Fibroblast of lung (primary cell): ENCODE results near the gene BCAS3. TPM values are rescaled to one million over a fixed set of nuclear protein-coding genes. Genes with fewer than 3 reads are reported as not detected.

Experiments used
- DNase-seq, 2 donors: peaks; one replicate each; pipeline versions ENCODE4 v3.0.0 to v3.0.0-alpha.2; 2010; ENCODE audit warnings: low read depth in 2 of 2
- H2AFZ ChIP-seq: 2 replicates; pipeline ENCODE4 v1.5.1; 2012; ENCODE audit warnings: low read length, control low read depth, inconsistent platforms
- H3K27ac ChIP-seq: 2 replicates; pipeline ENCODE4 v1.5.1; 2011; ENCODE audit warnings: low read length, control low read depth; ENCODE audit not compliant: insufficient read depth
- H3K27me3 ChIP-seq: 2 replicates; pipeline ENCODE4 v1.5.1; 2011; ENCODE audit warnings: mild to moderate bottlenecking, low read length; ENCODE audit not compliant: control insufficient read depth, insufficient read depth
- H3K36me3 ChIP-seq: 2 replicates; pipeline ENCODE4 v1.5.1; 2011; ENCODE audit warnings: low read length; ENCODE audit not compliant: control insufficient read depth, insufficient read depth
- H3K4me1 ChIP-seq: 2 replicates; pipeline ENCODE4 v1.5.1; 2011; ENCODE audit warnings: low read length; ENCODE audit not compliant: control insufficient read depth, insufficient read depth; ENCODE audit errors: extremely low read depth
- H3K4me2 ChIP-seq: 2 replicates; pipeline ENCODE4 v1.5.1; 2011; ENCODE audit warnings: low read length, control low read depth; ENCODE audit not compliant: insufficient read depth; ENCODE audit errors: extremely low read depth
- H3K4me3 ChIP-seq, 4 experiments: fragments of 200-600 bp in 1 of 4; sonication (generic) in 1 of 4; replicated peaks in 1 of 4; 2 replicates each; pipeline ENCODE4 v1.5.1; 2011 to 2016; ENCODE audit warnings: low read length in 4 of 4, low read depth in 3 of 4, mild to moderate bottlenecking in 3 of 4, control low read depth in 2 of 4, inconsistent platforms in 1 of 4, mixed read lengths in 1 of 4; ENCODE audit not compliant: insufficient read depth in 1 of 4; ENCODE audit errors: control extremely low read depth in 1 of 4
- H3K79me2 ChIP-seq: 2 replicates; pipeline ENCODE4 v1.5.1; 2012; ENCODE audit warnings: mild to moderate bottlenecking, low read length, inconsistent platforms; ENCODE audit not compliant: control insufficient read depth, insufficient read depth
- H3K9ac ChIP-seq: 2 replicates; pipeline ENCODE4 v1.5.1; 2011; ENCODE audit warnings: mild to moderate bottlenecking, low read length, control low read depth; ENCODE audit not compliant: insufficient read depth
- H3K9me3 ChIP-seq: 2 replicates; pipeline ENCODE4 v1.5.1; 2012; ENCODE audit warnings: low read depth, low read length; ENCODE audit not compliant: control insufficient read depth, insufficient read depth
- H4K20me1 ChIP-seq: 2 replicates; pipeline ENCODE4 v1.5.1; 2011; ENCODE audit warnings: low read length; ENCODE audit not compliant: control insufficient read depth, insufficient read depth; ENCODE audit errors: extremely low read depth
- EZH2 ChIP-seq: IDR thresholded peaks from 2 replicates; pipeline ENCODE4 v1.5.1; 2012; ENCODE audit warnings: low read length, control low read depth, mild to moderate bottlenecking; ENCODE audit errors: missing control alignments
- polyA plus RNA-seq, 2 donors: library from polyadenylated mRNA; depleted of rRNA in 1 of 2; stranded (reverse) in 1 of 2; unstranded in 1 of 2; fragments of >200 nt; gene quantifications; 2 replicates each; pipeline ENCODE4 v1.2.1, GENCODE V29; 2011 to 2012; ENCODE audit warnings: missing spikeins in 1 of 2
- total RNA-seq: library from RNA; depleted of rRNA; stranded (reverse); fragments of >200 nt; gene quantifications from 2 replicates; pipeline ENCODE4 v1.2.1, GENCODE V29; 2014
- TF ChIP-seq, protein P1 (sequence below), 2 donors: IDR thresholded peaks in 1 of 2; conservative IDR thresholded peaks in 1 of 2; 1 replicate in 1 of 2; 2 replicates in 1 of 2; pipeline ENCODE4 v1.5.1; 2011 to 2012; ENCODE audit warnings: low read length in 2 of 2, control low read depth in 1 of 2, inconsistent platforms in 1 of 2, low read depth in 1 of 2, mild to moderate bottlenecking in 1 of 2

BCAS3 gene
- total and polyA plus RNA-seq, 2 donors (not counting 1 experiment from before 2014, with no cell fraction given): 9.9 to 43.6 TPM

- Histone ChIP-seq H3K4me1 (peaks cover 18% of the 10 kb centered on the region), H3K9me3 (no peaks in the 10 kb centered on the region), H4K20me1 (no peaks in the 10 kb centered on the region), H3K27ac (no peak overlapping the region), H2AFZ (no peak overlapping the region), H3K79me2 (no peaks in the 10 kb centered on the region), H3K4me3 (no peak overlapping the region), H3K4me2 (no peak overlapping the region), H3K27me3 (no peaks in the 10 kb centered on the region), H3K9ac (no peak overlapping the region), H3K36me3 (no peaks in the 10 kb centered on the region)
- TF ChIP-seq, protein P1, sequence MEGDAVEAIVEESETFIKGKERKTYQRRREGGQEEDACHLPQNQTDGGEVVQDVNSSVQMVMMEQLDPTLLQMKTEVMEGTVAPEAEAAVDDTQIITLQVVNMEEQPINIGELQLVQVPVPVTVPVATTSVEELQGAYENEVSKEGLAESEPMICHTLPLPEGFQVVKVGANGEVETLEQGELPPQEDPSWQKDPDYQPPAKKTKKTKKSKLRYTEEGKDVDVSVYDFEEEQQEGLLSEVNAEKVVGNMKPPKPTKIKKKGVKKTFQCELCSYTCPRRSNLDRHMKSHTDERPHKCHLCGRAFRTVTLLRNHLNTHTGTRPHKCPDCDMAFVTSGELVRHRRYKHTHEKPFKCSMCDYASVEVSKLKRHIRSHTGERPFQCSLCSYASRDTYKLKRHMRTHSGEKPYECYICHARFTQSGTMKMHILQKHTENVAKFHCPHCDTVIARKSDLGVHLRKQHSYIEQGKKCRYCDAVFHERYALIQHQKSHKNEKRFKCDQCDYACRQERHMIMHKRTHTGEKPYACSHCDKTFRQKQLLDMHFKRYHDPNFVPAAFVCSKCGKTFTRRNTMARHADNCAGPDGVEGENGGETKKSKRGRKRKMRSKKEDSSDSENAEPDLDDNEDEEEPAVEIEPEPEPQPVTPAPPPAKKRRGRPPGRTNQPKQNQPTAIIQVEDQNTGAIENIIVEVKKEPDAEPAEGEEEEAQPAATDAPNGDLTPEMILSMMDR (conservative IDR thresholded peaks at IDR 0.05 in 1 of 2, IDR thresholded peaks at IDR 0.05 in 1 of 2; ENCODE audit: low read depth in 1 of 2, low read length in 2 of 2): no peak
- TF ChIP-seq EZH2: no peak
- DNase-seq: no peak
Measured at GRCh38 chr17:61280338-61280737, 602.7 kb downstream of the BCAS3 start.

DNA sequence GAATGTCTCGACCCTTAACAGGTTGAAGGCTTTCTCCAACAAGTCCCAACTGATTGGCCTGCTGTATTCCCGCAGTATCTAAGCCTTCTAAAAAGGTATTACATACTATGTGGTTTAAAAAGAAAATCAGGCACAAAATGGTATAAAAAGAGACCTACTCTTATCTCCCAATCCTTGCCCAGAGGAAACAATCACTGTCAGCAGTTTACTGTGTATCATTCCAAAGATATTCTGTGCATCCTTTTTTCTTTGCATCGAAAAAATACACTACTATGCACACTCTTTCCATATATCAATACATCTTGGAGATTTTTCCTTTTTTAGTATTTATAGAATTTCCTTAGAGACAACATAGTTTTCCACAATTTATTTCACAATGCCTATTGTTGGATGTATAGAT lies 603.2 kb downstream of the BCAS3 start:
- TF ChIP-seq, protein P1 (conservative IDR thresholded peaks at IDR 0.05 in 1 of 2, IDR thresholded peaks at IDR 0.05 in 1 of 2; ENCODE audit: low read depth in 1 of 2, low read length in 2 of 2): no peak
- no peak for TF ChIP-seq EZH2

GRCh38 chr17:61282377-61282776 lies 604.7 kb downstream of the BCAS3 start:
- Histone ChIP-seq H3K27me3 (no peaks in the 10 kb centered on the region), H3K79me2 (no peaks in the 10 kb centered on the region), H3K4me2 (no peak overlapping the region), H3K27ac (no peak overlapping the region), H3K9ac (no peak overlapping the region), H3K4me3 (no peak overlapping the region), H3K4me1 (peaks cover 27% of the 10 kb centered on the region), H3K9me3 (no peaks in the 10 kb centered on the region), H4K20me1 (no peaks in the 10 kb centered on the region), H2AFZ (no peak overlapping the region), H3K36me3 (no peaks in the 10 kb centered on the region)
- no peak for DNase-seq
- TF ChIP-seq EZH2: no peak
- TF ChIP-seq, protein P1 (conservative IDR thresholded peaks at IDR 0.05 in 1 of 2, IDR thresholded peaks at IDR 0.05 in 1 of 2; ENCODE audit: low read depth in 1 of 2, low read length in 2 of 2): no peak

More for the DNA sequence above, 603.2 kb downstream of the BCAS3 start:
- no peaks in the 10 kb centered on the region for H3K27me3 ChIP-seq
- peaks cover 21% of the 10 kb centered on the region for H3K4me1 ChIP-seq
- no peak for DNase-seq
- H3K4me2 ChIP-seq: no peak overlapping the region
- H3K36me3 ChIP-seq: no peaks in the 10 kb centered on the region
- H3K9me3 ChIP-seq: no peaks in the 10 kb centered on the region
- H3K4me3 ChIP-seq: no peak overlapping the region
- no peak overlapping the region for H3K9ac ChIP-seq
- no peaks in the 10 kb centered on the region for H4K20me1 ChIP-seq
- H2AFZ ChIP-seq: no peak overlapping the region
- no peaks in the 10 kb centered on the region for H3K79me2 ChIP-seq
- H3K27ac ChIP-seq: no peak overlapping the region
